Keratinocyte (primary cell): Measurements from ENCODE around the gene TLCD1. TPM values are rescaled to one million over a fixed set of nuclear protein-coding genes. Genes with fewer than 3 reads are reported as not detected.

Experiments used
- DNase-seq: peaks from one replicate; pipeline ENCODE4 v3.0.0-alpha.2; 2011; ENCODE audit warnings: low read depth, missing footprints, low spot score
- FAIRE-seq: peaks from 2 replicates; lab custom pipeline; 2011; peaks lifted over from hg19 to GRCh38; lab: Jason Lieb, UNC
- H2AFZ ChIP-seq: 2 replicates; pipeline ENCODE4 v1.6.0; 2012; ENCODE audit warnings: low read length, control low read depth, inconsistent platforms; ENCODE audit not compliant: control insufficient read depth
- H3K27ac ChIP-seq: 2 replicates; pipeline ENCODE4 v1.5.1; 2011; ENCODE audit warnings: low read length; ENCODE audit not compliant: control insufficient read depth, insufficient read depth
- H3K27me3 ChIP-seq: 3 replicates; pipeline ENCODE4 v1.6.0; 2011; ENCODE audit warnings: low read length; ENCODE audit not compliant: control insufficient read depth, insufficient read depth; ENCODE audit errors: extremely low read depth
- H3K36me3 ChIP-seq, 2 experiments: 2 replicates in 1 of 2; 3 replicates in 1 of 2; pipeline ENCODE4 v1.5.1; 2011; ENCODE audit warnings: low read length in 2 of 2, mild to moderate bottlenecking in 1 of 2; ENCODE audit not compliant: control insufficient read depth in 2 of 2, insufficient read depth in 2 of 2; ENCODE audit errors: extremely low read depth in 1 of 2
- H3K4me1 ChIP-seq: 3 replicates; pipeline ENCODE4 v1.5.1; 2011; ENCODE audit warnings: low read length; ENCODE audit not compliant: control insufficient read depth, insufficient read depth; ENCODE audit errors: extremely low read depth
- H3K4me2 ChIP-seq: 3 replicates; pipeline ENCODE4 v1.6.0; 2011; ENCODE audit warnings: low read depth, low read length; ENCODE audit not compliant: control insufficient read depth, insufficient read depth; ENCODE audit errors: extremely low read depth
- H3K4me3 ChIP-seq, 3 experiments: fragments of 200-600 bp in 1 of 3; sonication (generic) in 1 of 3; 2 replicates in 2 of 3; 3 replicates in 1 of 3; pipeline ENCODE4 v1.5.1; 2011 to 2016; ENCODE audit warnings: low read length in 3 of 3, mild to moderate bottlenecking in 3 of 3, control low read depth in 2 of 3, inconsistent platforms in 1 of 3, low read depth in 1 of 3, mixed read lengths in 1 of 3, mixed run types in 1 of 3, moderate library complexity in 1 of 3; ENCODE audit not compliant: control insufficient read depth in 2 of 3, insufficient read depth in 2 of 3; ENCODE audit errors: extremely low read depth in 1 of 3
- H3K79me2 ChIP-seq: 2 replicates; pipeline ENCODE4 v1.6.0; 2012; ENCODE audit warnings: low read length; ENCODE audit not compliant: control insufficient read depth, insufficient read depth
- H3K9ac ChIP-seq: 3 replicates; pipeline ENCODE4 v1.6.0; 2011; ENCODE audit warnings: low read length; ENCODE audit not compliant: control insufficient read depth, insufficient read depth; ENCODE audit errors: extremely low read depth
- H3K9me1 ChIP-seq: 3 replicates; pipeline ENCODE4 v1.6.0; 2011; ENCODE audit warnings: low read length; ENCODE audit not compliant: control insufficient read depth, insufficient read depth; ENCODE audit errors: extremely low read depth
- H3K9me3 ChIP-seq: 2 replicates; pipeline ENCODE4 v1.5.1; 2012; ENCODE audit warnings: low read depth, low read length; ENCODE audit not compliant: control insufficient read depth
- H4K20me1 ChIP-seq: 3 replicates; pipeline ENCODE4 v1.6.0; 2011; ENCODE audit warnings: low read length; ENCODE audit not compliant: control insufficient read depth, insufficient read depth; ENCODE audit errors: extremely low read depth
- EZH2 ChIP-seq: IDR thresholded peaks from one replicate; pipeline ENCODE4 v1.6.1; 2012; ENCODE audit warnings: inconsistent platforms, mild to moderate bottlenecking, low read length, moderate library complexity
- dilution Hi-C: fragments of 300-500 bp; cut with MboI; formaldehyde crosslinking; loops from one replicate; pipeline ENCODE4 v1.7.0; 2020; ENCODE audit warnings: low sequenced_read_pairs; ENCODE audit not compliant: extremely low pct_ligation_motif_present
- polyA plus RNA-seq, 5 experiments: library from polyadenylated mRNA; depleted of rRNA in 3 of 5; stranded (reverse) in 3 of 5; stranded (forward) in 1 of 5; unstranded in 1 of 5; fragments of >200 nt; gene quantifications; 1 replicate in 1 of 5; 2 replicates in 3 of 5; 3 replicates in 1 of 5; pipeline versions ENCODE4 v1.2.1 to v1.2.3, GENCODE V29; 2011 to 2012; ENCODE audit warnings: missing spikeins in 2 of 5, low read depth in 1 of 5, low replicate concordance in 1 of 5
- TF ChIP-seq, protein P1 (sequence below), 3 experiments: IDR thresholded peaks in 1 of 3; conservative IDR thresholded peaks in 1 of 3; optimal IDR thresholded peaks in 1 of 3; 2 replicates in 2 of 3; 3 replicates in 1 of 3; pipeline versions ENCODE3 to v1.5.1; 2011; ENCODE audit warnings: low read length in 3 of 3, mild to moderate bottlenecking in 3 of 3, moderate library complexity in 2 of 3, control low read depth in 1 of 3, inconsistent platforms in 1 of 3; ENCODE audit not compliant: insufficient read depth in 2 of 3; ENCODE audit errors: extremely low read depth in 1 of 3

TLCD1 gene
- polyA plus RNA-seq, 1 donor (not counting 4 experiments of a cell fraction or from before 2014, with no cell fraction given), result 14.0 TPM

DNA sequence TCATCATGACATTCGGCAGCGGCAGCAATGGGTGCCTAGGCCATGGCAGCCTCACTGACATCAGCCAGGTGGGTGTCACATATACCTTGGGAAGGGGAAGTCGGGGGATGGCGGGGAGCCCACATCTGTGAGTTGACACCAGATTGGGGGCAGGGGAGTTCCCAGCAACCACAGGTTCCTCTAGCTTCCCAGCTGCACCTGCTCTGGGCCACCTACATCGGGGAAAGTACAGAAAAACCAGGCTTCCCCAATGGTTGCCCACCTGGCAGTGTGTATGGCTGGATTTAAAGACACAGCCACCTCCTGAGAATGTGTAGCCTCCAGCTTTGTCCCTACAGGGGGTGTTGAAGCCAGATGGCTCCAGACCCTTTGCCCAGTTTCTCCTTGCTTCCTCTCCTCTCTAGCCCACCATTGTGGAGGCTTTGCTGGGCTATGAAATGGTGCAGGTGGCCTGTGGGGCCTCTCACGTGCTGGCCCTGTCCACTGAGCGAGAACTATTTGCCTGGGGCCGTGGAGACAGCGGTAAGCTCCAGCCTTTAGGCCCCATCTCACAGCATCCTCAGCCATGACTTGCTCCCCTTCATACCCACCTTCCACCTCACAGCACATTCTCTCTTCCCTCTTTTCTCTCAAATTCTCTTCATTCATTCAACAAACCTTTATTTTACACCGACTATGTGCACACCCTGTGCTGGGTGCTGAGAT, 12.8 kb upstream of the TLCD1 start:
- Histone ChIP-seq H3K36me3 (peaks cover 0 to 5% of the 10 kb centered on the region in 2 experiments), H3K79me2 (no peaks in the 10 kb centered on the region), H3K4me1 (peaks cover 10% of the 10 kb centered on the region), H2AFZ (no peak overlapping the region), H3K27ac (no peak overlapping the region), H3K9me3 (peaks cover 11% of the 10 kb centered on the region), H3K27me3 (no peaks in the 10 kb centered on the region), H3K9me1 (no peaks in the 10 kb centered on the region), H4K20me1 (no peaks in the 10 kb centered on the region), H3K4me3 (no peak overlapping the region), H3K9ac (no peak overlapping the region), H3K4me2 (no peak overlapping the region)
- TF ChIP-seq EZH2, result no peak
- TF ChIP-seq, protein P1, sequence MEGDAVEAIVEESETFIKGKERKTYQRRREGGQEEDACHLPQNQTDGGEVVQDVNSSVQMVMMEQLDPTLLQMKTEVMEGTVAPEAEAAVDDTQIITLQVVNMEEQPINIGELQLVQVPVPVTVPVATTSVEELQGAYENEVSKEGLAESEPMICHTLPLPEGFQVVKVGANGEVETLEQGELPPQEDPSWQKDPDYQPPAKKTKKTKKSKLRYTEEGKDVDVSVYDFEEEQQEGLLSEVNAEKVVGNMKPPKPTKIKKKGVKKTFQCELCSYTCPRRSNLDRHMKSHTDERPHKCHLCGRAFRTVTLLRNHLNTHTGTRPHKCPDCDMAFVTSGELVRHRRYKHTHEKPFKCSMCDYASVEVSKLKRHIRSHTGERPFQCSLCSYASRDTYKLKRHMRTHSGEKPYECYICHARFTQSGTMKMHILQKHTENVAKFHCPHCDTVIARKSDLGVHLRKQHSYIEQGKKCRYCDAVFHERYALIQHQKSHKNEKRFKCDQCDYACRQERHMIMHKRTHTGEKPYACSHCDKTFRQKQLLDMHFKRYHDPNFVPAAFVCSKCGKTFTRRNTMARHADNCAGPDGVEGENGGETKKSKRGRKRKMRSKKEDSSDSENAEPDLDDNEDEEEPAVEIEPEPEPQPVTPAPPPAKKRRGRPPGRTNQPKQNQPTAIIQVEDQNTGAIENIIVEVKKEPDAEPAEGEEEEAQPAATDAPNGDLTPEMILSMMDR (optimal IDR thresholded peaks at IDR 0.05 in 1 of 3, IDR thresholded peaks at IDR 0.05 in 1 of 3, conservative IDR thresholded peaks at IDR 0.05 in 1 of 3; ENCODE audit: extremely low read depth in 1 of 3, insufficient read depth in 2 of 3, low read length in 3 of 3), result no peak
- dilution Hi-C loops, result no loop called here
- DNase-seq, result no peak
- no peak for FAIRE-seq

DNA sequence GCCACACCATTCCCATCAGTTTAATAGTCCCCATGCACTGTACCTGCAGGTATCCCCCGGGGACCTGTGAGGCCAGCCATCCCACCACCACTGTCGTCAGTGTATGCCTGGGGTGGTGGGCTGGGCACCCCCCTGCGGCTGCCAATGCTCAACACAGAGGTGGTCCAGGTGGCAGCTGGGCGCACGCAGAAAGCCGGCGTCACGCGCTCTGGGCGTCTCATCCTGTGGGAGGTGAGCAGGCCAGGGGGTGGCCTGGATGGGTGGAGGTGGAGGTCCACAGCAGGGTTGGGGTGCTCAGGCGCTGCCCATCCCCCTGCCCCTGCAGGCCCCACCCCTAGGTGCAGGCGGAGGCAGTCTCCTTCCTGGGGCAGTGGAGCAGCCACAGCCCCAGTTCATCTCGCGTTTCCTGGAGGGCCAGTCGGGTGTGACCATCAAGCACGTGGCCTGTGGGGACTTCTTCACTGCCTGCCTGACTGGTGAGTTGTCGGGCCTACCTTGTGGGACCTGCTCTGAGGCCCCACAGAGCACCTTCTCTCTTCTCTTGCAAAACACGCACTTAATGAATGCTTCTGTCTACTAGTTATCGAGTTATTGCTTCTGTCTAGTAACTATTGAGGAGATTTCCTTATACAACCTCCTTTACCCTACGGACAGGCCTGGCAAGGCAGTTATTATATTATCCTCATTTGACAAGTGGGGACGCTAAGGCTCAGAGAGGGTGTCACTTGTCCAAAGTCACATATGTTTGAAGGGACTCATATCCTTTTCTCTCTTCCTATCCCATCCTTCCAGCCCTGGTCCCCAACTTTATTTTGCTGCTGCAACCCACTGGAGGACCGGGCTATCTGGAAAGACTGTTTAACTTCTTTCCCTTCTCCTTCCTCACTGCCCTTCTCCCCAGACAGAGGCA, 12.0 kb upstream of the TLCD1 start:
- peaks cover 11% of the 10 kb centered on the region for H3K9me3 ChIP-seq
- peaks cover 8% of the 10 kb centered on the region for H3K4me1 ChIP-seq
- H3K27ac ChIP-seq, result no peak overlapping the region
- FAIRE-seq (no peak), DNase-seq (no peak)
- H3K36me3 ChIP-seq, result peaks cover 0 to 5% of the 10 kb centered on the region in 2 experiments
- no peaks in the 10 kb centered on the region for H4K20me1 ChIP-seq
- TF ChIP-seq, protein P1 (optimal IDR thresholded peaks at IDR 0.05 in 1 of 3, IDR thresholded peaks at IDR 0.05 in 1 of 3, conservative IDR thresholded peaks at IDR 0.05 in 1 of 3; ENCODE audit: extremely low read depth in 1 of 3, insufficient read depth in 2 of 3, low read length in 3 of 3), result no peak
- TF ChIP-seq EZH2, result no peak
- H3K27me3 ChIP-seq, result no peaks in the 10 kb centered on the region
- no peak overlapping the region for H3K4me3 ChIP-seq
- H3K4me2 ChIP-seq, result no peak overlapping the region
- H3K79me2 ChIP-seq, result no peaks in the 10 kb centered on the region
- H3K9me1 ChIP-seq, result no peaks in the 10 kb centered on the region
- H3K9ac ChIP-seq, result no peak overlapping the region
- dilution Hi-C loops, result no loop called here
- H2AFZ ChIP-seq, result no peak overlapping the region
